Aorta (tissue), 5 donors: ENCODE measurements around the gene HDAC6. TPM values are rescaled to one million over a fixed set of nuclear protein-coding genes. Genes with fewer than 3 reads are reported as not detected.

Experiments used
- ATAC-seq: fragments of 200-7000 bp; cut with Tn5 transposase; one replicate; pipeline ENCODE4 v1.9.1; 2022; ENCODE audit warnings: moderate library complexity; ENCODE audit not compliant: low FRiP score
- DNase-seq, 2 donors: peaks; one replicate each; pipeline ENCODE4 v3.0.0-alpha.2; 2020
- H3K27ac ChIP-seq, 2 donors: one replicate each; pipeline ENCODE4 v1.5.1; 2013; ENCODE audit warnings: low read length in 2 of 2, mild to moderate bottlenecking in 2 of 2, moderate library complexity in 2 of 2, control low read depth in 1 of 2, inconsistent platforms in 1 of 2, low read depth in 1 of 2
- H3K27me3 ChIP-seq, 2 donors: one replicate each; pipeline ENCODE4 v1.6.1; 2013; ENCODE audit warnings: control low read depth in 1 of 2, low read length in 1 of 2, mild to moderate bottlenecking in 1 of 2, moderate library complexity in 1 of 2; ENCODE audit not compliant: insufficient read depth in 2 of 2, control insufficient read depth in 1 of 2
- H3K36me3 ChIP-seq, 2 donors: one replicate each; pipeline ENCODE4 v1.6.1; 2013; ENCODE audit warnings: control low read depth in 1 of 2, low read length in 1 of 2, mild to moderate bottlenecking in 1 of 2; ENCODE audit not compliant: insufficient read depth in 2 of 2, control insufficient read depth in 1 of 2
- H3K4me1 ChIP-seq, 2 donors: one replicate each; pipeline ENCODE4 v1.6.1; 2013; ENCODE audit warnings: low read length in 2 of 2, control low read depth in 1 of 2, mild to moderate bottlenecking in 1 of 2, moderate library complexity in 1 of 2; ENCODE audit not compliant: insufficient read depth in 2 of 2, control insufficient read depth in 1 of 2
- H3K4me3 ChIP-seq, 2 donors: one replicate each; pipeline ENCODE4 v1.5.1; 2013; ENCODE audit warnings: low read length in 2 of 2, control low read depth in 1 of 2, mild to moderate bottlenecking in 1 of 2
- H3K9me3 ChIP-seq: one replicate; pipeline ENCODE4 v1.6.1; 2013; ENCODE audit warnings: mild to moderate bottlenecking, low read length; ENCODE audit not compliant: control insufficient read depth
- WGBS, 2 donors: extraction: QIAGEN DNeasy Blood & Tissue Kit; methylation state at CpG; one replicate each; pipeline ENCODE4 v1.1.7; 2013; 5-methylcytosine and 5-hydroxymethylcytosine counted together
- intact Hi-C, 2 donors: fragments of 100-400 bp; cut with DNase I; formaldehyde crosslinking; loops; one replicate each; pipeline versions ENCODE4 v1.14.2 to v1.15.0; 2022
- polyA plus RNA-seq, 2 donors: library from polyadenylated mRNA; stranded (reverse); fragments of 200-250 nt; gene quantifications; one replicate each; pipeline ENCODE4 v1.2.3, GENCODE V29; 2013
- total RNA-seq, 2 donors: library from RNA; stranded (reverse); fragmentation: NEBNext Ultra II Directional; extraction: Animal tissue kit (Norgen Biotek cat#: 25700); gene quantifications; one replicate each; pipeline ENCODE4 v1.2.1, GENCODE V29; 2021
- donor health status: healthy with polysubstance abuse.
- donor health status: Bipolar disorder and iron deficiency.
- donor health status: DM: no; HTN: no; CAD: no.
- donor health status: DM: no; HTN: no; CAD: no.
- donor health status: DM: yes; HTN: yes; CAD: no.

The HDAC6 gene
- total and polyA plus RNA-seq, 4 donors, result 28.0 to 229 (median 83.5) TPM

- Histone ChIP-seq H3K4me1 (no peaks in the 10 kb centered on the region), H3K27me3 (no peaks in the 10 kb centered on the region), H3K9me3 (no peaks in the 10 kb centered on the region), H3K36me3 (no peaks in the 10 kb centered on the region), H3K4me3 (no peak overlapping the region), H3K27ac (no peak overlapping the region)
- ATAC-seq, result no peak
- intact Hi-C loops, result no loop called here
- DNase-seq, result no peak
- WGBS, 2 donors, result 60 to 69% methylated on average over 6 of the region's 6 CpGs
These were observed 14.9 kb upstream of the HDAC6 start for GRCh38 chrX:48786825-48787504.

GRCh38 chrX:48787505-48788443 lies 14.1 kb upstream of the HDAC6 start:
- DNase-seq (no peak), ATAC-seq (no peak)
- Histone ChIP-seq H3K27ac (no peak overlapping the region), H3K4me1 (no peaks in the 10 kb centered on the region), H3K36me3 (no peaks in the 10 kb centered on the region), H3K27me3 (no peaks in the 10 kb centered on the region), H3K9me3 (no peaks in the 10 kb centered on the region), H3K4me3 (no peak overlapping the region)
- intact Hi-C loops, result no loop called here
- 50 to 53% methylated on average over 17 of the region's 17 CpGs for WGBS, 2 donors

- Histone ChIP-seq H3K9me3 (no peaks in the 10 kb centered on the region), H3K27ac (no peak overlapping the region), H3K27me3 (no peaks in the 10 kb centered on the region), H3K36me3 (no peaks in the 10 kb centered on the region), H3K4me1 (no peaks in the 10 kb centered on the region), H3K4me3 (no peak overlapping the region)
- intact Hi-C loops, result no loop called here
- WGBS, 2 donors, result 73 to 75% methylated on average over 7 of the region's 7 CpGs
- ATAC-seq, result no peak
- DNase-seq, result no peak
These were observed 12.3 kb upstream of the HDAC6 start for GRCh38 chrX:48789366-48790220.

- Histone ChIP-seq H3K27ac (no peak overlapping the region), H3K4me3 (no peak overlapping the region), H3K9me3 (no peaks in the 10 kb centered on the region), H3K4me1 (no peaks in the 10 kb centered on the region), H3K36me3 (no peaks in the 10 kb centered on the region), H3K27me3 (no peaks in the 10 kb centered on the region)
- no peak for ATAC-seq
- 49 to 60% methylated on average over 5 of the region's 5 CpGs for WGBS, 2 donors
- DNase-seq, result no peak
- intact Hi-C loops, result no loop called here
These were observed 11.4 kb upstream of the HDAC6 start for GRCh38 chrX:48790477-48790876.

GRCh38 chrX:48791063-48791820 lies 10.6 kb upstream of the HDAC6 start:
- H3K27me3 ChIP-seq, result no peaks in the 10 kb centered on the region
- no peaks in the 10 kb centered on the region for H3K9me3 ChIP-seq
- 82 to 87% methylated on average over 11 of the region's 11 CpGs for WGBS, 2 donors
- no peak overlapping the region for H3K4me3 ChIP-seq
- no peak overlapping the region for H3K27ac ChIP-seq
- no peak for ATAC-seq
- DNase-seq, result peak in 1 of 2 donors; percentile 50
- H3K36me3 ChIP-seq, result no peaks in the 10 kb centered on the region
- H3K4me1 ChIP-seq, result no peaks in the 10 kb centered on the region
- intact Hi-C loops, result no loop called here

GRCh38 chrX:48792219-48792618 lies 9.6 kb upstream of the HDAC6 start:
- intact Hi-C loops, result no loop called here
- ATAC-seq (no peak), DNase-seq (no peak)
- H3K4me3 ChIP-seq, result no peak overlapping the region
- H3K27me3 ChIP-seq, result no peaks in the 10 kb centered on the region
- WGBS, 2 donors, result 78 to 85% methylated on average over 7 of the region's 7 CpGs
- H3K4me1 ChIP-seq, result no peaks in the 10 kb centered on the region
- H3K9me3 ChIP-seq, result no peaks in the 10 kb centered on the region
- H3K27ac ChIP-seq, result no peak overlapping the region
- H3K36me3 ChIP-seq, result no peaks in the 10 kb centered on the region

GRCh38 chrX:48793935-48794334 lies 7.9 kb upstream of the HDAC6 start:
- DNase-seq (peak in 1 of 2 donors; percentile 32), ATAC-seq (no peak)
- intact Hi-C loops, result no loop called here
- Histone ChIP-seq H3K9me3 (no peaks in the 10 kb centered on the region), H3K4me1 (no peaks in the 10 kb centered on the region), H3K36me3 (no peaks in the 10 kb centered on the region), H3K27ac (no peak overlapping the region), H3K4me3 (no peak overlapping the region), H3K27me3 (no peaks in the 10 kb centered on the region)
- 68 to 91% methylated on average over 4 of the region's 4 CpGs for WGBS, 2 donors

- Histone ChIP-seq H3K4me1 (no peaks in the 10 kb centered on the region), H3K4me3 (no peak overlapping the region), H3K36me3 (no peaks in the 10 kb centered on the region), H3K27ac (no peak overlapping the region), H3K9me3 (no peaks in the 10 kb centered on the region), H3K27me3 (no peaks in the 10 kb centered on the region)
- 77 to 84% methylated on average over 12 of the region's 12 CpGs for WGBS, 2 donors
- no peak for ATAC-seq
- intact Hi-C loops, result no loop called here
- peak in 1 of 2 donors; percentile 51 for DNase-seq
These were observed 7.4 kb upstream of the HDAC6 start for GRCh38 chrX:48794340-48794910.
